ENCODE data around the gene CD6. TPM values are rescaled to one million over a fixed set of nuclear protein-coding genes. Genes with fewer than 3 reads are reported as not detected.

The CD6 gene
- total RNA-seq, 1 donor from 2014 or later, result 0.62 TPM

DNA sequence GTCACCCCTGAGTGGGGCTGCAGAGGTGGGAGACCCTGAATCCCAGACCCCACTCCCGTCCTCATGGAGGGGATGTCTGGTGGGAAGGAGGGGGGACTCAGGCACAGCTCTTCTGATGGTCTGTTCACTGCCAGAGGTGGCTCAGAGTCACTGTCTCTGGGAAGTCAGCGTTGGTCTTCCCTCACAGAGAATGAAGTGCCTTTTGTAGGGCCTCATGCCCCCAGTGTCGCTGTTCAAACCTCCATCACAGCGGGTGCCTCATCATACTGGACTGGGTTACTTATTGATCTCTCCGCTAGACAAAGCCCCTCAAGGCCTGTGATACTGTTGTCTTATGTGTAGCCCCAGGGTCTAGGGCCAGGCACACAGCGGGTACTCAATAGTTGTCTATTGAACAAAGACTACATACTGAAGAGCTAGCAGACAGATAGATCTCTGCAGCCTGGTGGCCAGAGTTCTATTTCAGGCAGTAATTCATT, 41.3 kb downstream of the CD6 start:
- Mint-ChIP-seq H3K4me3 (ENCODE audit: low read depth) (no peak overlapping the region), H3K27ac (no peak overlapping the region), H3K9me3 (ENCODE audit: low read depth) (no peaks in the 10 kb centered on the region), H3K4me1 (ENCODE audit: low read depth) (peaks cover 9% of the 10 kb centered on the region), H3K27me3 (peaks cover 58% of the 10 kb centered on the region), H3K36me3 (ENCODE audit: insufficient read depth) (no peaks in the 10 kb centered on the region)
- TF ChIP-seq, protein P1, sequence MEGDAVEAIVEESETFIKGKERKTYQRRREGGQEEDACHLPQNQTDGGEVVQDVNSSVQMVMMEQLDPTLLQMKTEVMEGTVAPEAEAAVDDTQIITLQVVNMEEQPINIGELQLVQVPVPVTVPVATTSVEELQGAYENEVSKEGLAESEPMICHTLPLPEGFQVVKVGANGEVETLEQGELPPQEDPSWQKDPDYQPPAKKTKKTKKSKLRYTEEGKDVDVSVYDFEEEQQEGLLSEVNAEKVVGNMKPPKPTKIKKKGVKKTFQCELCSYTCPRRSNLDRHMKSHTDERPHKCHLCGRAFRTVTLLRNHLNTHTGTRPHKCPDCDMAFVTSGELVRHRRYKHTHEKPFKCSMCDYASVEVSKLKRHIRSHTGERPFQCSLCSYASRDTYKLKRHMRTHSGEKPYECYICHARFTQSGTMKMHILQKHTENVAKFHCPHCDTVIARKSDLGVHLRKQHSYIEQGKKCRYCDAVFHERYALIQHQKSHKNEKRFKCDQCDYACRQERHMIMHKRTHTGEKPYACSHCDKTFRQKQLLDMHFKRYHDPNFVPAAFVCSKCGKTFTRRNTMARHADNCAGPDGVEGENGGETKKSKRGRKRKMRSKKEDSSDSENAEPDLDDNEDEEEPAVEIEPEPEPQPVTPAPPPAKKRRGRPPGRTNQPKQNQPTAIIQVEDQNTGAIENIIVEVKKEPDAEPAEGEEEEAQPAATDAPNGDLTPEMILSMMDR (IDR thresholded peaks at IDR 0.05; ENCODE audit: unreplicated experiment), result no peak
- no peak for DNase-seq (ENCODE audit: low spot score, unreplicated experiment)

DNA sequence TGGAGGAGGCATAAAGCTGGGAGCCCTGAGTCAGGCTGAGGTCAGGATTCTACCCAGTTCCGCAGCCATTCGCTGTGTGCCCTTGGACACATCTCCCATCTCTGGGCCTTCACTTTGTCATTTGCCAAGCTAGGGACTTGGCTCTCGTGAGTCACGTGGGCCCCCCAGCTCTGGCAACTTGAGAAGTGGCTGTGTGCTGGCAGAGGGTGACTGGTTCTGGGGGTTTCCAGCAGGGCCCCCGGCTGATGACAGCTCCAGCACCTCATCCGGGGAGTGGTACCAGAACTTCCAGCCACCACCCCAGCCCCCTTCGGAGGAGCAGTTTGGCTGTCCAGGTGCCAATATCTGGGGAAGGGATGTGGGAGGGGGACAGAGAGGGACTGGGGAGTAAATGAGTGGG, 46.6 kb downstream of the CD6 start:
- TF ChIP-seq, protein P1 (IDR thresholded peaks at IDR 0.05; ENCODE audit: unreplicated experiment), result no peak
- DNase-seq (ENCODE audit: low spot score, unreplicated experiment), result no peak
- Mint-ChIP-seq H3K27me3 (peaks cover 42% of the 10 kb centered on the region), H3K4me1 (ENCODE audit: low read depth) (peaks cover 10% of the 10 kb centered on the region), H3K4me3 (ENCODE audit: low read depth) (no peak overlapping the region), H3K27ac (no peak overlapping the region), H3K9me3 (ENCODE audit: low read depth) (no peaks in the 10 kb centered on the region), H3K36me3 (ENCODE audit: insufficient read depth) (no peaks in the 10 kb centered on the region)

GRCh38 chr11:61019037-61019831, 47.8 kb downstream of the CD6 start:
- no peak for DNase-seq (ENCODE audit: low spot score, unreplicated experiment)
- peaks cover 45% of the 10 kb centered on the region for H3K27me3 Mint-ChIP-seq
- no peaks in the 10 kb centered on the region for H3K9me3 Mint-ChIP-seq (ENCODE audit: low read depth)
- no peak overlapping the region for H3K27ac Mint-ChIP-seq
- no peak overlapping the region for H3K4me3 Mint-ChIP-seq (ENCODE audit: low read depth)
- peaks cover 16% of the 10 kb centered on the region for H3K4me1 Mint-ChIP-seq (ENCODE audit: low read depth)
- TF ChIP-seq, protein P1 (IDR thresholded peaks at IDR 0.05; ENCODE audit: unreplicated experiment), result no peak
- no peaks in the 10 kb centered on the region for H3K36me3 Mint-ChIP-seq (ENCODE audit: insufficient read depth)

- TF ChIP-seq, protein P1 (IDR thresholded peaks at IDR 0.05; ENCODE audit: unreplicated experiment), result no peak
- Mint-ChIP-seq H3K27me3 (peaks cover 47% of the 10 kb centered on the region), H3K36me3 (ENCODE audit: insufficient read depth) (no peaks in the 10 kb centered on the region), H3K27ac (no peak overlapping the region), H3K9me3 (ENCODE audit: low read depth) (no peaks in the 10 kb centered on the region), H3K4me3 (ENCODE audit: low read depth) (no peak overlapping the region), H3K4me1 (ENCODE audit: low read depth) (peaks cover 16% of the 10 kb centered on the region)
- no peak for DNase-seq (ENCODE audit: low spot score, unreplicated experiment)
Observed at GRCh38 chr11:61019832-61020405, 48.4 kb downstream of the CD6 start.

DNA sequence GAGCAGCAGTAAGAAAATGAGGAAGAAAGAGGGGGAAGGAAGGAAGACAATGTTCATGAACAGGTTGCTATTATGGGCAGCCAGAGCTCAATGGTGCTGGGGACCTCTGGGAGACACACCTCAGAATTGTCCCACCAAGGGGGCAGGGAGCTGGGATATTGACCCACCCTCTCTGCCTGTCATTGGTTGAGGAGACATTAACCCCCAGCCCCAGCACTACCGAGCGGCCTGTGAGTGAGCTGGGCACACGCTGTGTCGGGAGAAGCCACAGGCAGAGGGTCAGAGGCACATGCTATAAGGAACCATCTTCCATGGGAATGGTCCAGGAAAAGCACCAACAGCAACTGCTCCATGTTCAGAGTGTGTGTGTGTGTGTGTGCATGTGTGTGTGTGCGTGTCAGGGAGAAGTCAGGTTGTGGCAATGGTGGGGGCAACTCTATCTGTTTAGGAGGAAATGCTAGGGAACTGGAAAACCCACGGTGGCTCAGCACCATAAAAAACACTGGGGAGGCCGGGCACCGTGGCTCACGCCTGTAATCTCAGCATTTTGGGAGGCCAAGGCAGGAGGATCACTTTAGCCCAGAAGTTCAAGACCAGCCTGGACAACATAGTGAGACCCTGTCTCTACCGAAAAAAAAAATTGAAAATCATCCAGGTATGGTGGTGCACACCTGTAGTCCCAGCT, 49.2 kb downstream of the CD6 start:
- TF ChIP-seq, protein P1 (IDR thresholded peaks at IDR 0.05; ENCODE audit: unreplicated experiment), result no peak
- Mint-ChIP-seq H3K4me1 (ENCODE audit: low read depth) (peaks cover 16% of the 10 kb centered on the region), H3K27ac (peak overlapping the region; percentile 22), H3K9me3 (ENCODE audit: low read depth) (no peaks in the 10 kb centered on the region), H3K36me3 (ENCODE audit: insufficient read depth) (no peaks in the 10 kb centered on the region), H3K27me3 (peaks cover 50% of the 10 kb centered on the region), H3K4me3 (ENCODE audit: low read depth) (no peak overlapping the region)
- DNase-seq (ENCODE audit: low spot score, unreplicated experiment), result no peak

Measured in progenitor cell of endocrine pancreas (in vitro differentiated cells).